Activated naive CD8-positive, alpha-beta T cell (primary cell): ENCODE data around the gene TNFAIP8L1.

Experiments
- H3K27ac Mint-ChIP-seq: one replicate; pipeline ENCODE4 v1.8.0; 2021; ENCODE audit warnings: mixed read lengths
- H3K27me3 Mint-ChIP-seq: one replicate; pipeline ENCODE4 v1.8.0; 2021; ENCODE audit warnings: mixed read lengths
- H3K36me3 Mint-ChIP-seq: one replicate; pipeline ENCODE4 v1.8.0; 2021; ENCODE audit warnings: mixed read lengths
- H3K4me1 Mint-ChIP-seq: one replicate; pipeline ENCODE4 v1.8.0; 2021; ENCODE audit warnings: low read depth, mixed read lengths
- H3K4me3 Mint-ChIP-seq: one replicate; pipeline ENCODE4 v1.8.0; 2021; ENCODE audit warnings: mild to moderate bottlenecking, mixed read lengths
- H3K9me3 Mint-ChIP-seq: one replicate; pipeline ENCODE4 v1.8.0; 2021; ENCODE audit warnings: low read depth, mixed read lengths

TNFAIP8L1 gene

GRCh38 chr19:4693078-4693350, 53.7 kb downstream of the TNFAIP8L1 start:
- Mint-ChIP-seq H3K4me3 (no peak overlapping the region), H3K9me3 (no peaks in the 10 kb centered on the region), H3K27ac (no peak overlapping the region), H3K4me1 (no peaks in the 10 kb centered on the region), H3K27me3 (no peaks in the 10 kb centered on the region), H3K36me3 (peaks cover 9% of the 10 kb centered on the region)

- H3K27me3 Mint-ChIP-seq = no peaks in the 10 kb centered on the region
- H3K9me3 Mint-ChIP-seq = no peaks in the 10 kb centered on the region
- no peaks in the 10 kb centered on the region for H3K4me1 Mint-ChIP-seq
- H3K36me3 Mint-ChIP-seq = peaks cover 9% of the 10 kb centered on the region
- no peak overlapping the region for H3K27ac Mint-ChIP-seq
- no peak overlapping the region for H3K4me3 Mint-ChIP-seq
These were observed 54.3 kb downstream of the TNFAIP8L1 start for GRCh38 chr19:4693471-4694121.

DNA sequence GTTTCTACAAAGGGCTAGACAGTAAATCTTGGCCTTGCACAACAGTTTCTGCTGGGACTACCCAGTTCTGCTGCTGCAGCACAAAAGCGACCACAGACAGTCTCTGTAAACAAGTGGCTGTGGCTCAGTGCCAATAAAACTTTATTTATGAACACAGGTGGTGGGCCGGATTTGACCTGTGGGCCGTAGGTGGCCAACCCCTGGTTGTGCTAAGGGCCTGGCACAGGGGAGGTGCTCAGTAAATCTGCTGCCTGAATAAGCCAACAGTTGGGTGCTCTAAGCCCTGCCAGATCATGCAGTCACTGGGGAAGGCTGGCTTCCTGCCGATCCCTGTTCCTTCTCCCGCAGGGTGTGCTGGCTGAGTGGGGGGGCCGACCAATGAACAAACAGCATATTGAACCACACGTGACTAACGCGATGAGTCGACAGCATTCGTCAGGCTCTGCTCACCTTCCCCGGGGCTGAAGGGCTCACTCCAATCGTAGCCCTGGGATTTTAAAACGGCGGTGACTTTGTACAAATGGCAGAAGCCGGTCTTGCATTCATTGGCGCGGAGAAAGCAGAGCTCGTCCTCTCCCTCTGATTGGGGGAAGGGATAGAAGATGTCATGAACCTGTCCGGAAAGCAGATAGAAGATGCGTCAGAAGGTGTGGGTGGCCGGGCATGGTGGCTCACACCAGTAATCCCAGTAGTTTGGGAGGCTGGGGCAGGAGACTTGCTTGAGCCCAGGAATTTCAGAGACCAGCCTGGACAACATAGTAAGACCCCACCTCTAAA, 55.1 kb downstream of the TNFAIP8L1 start:
- Mint-ChIP-seq H3K27ac (no peak overlapping the region), H3K36me3 (peaks cover 9% of the 10 kb centered on the region)

DNA sequence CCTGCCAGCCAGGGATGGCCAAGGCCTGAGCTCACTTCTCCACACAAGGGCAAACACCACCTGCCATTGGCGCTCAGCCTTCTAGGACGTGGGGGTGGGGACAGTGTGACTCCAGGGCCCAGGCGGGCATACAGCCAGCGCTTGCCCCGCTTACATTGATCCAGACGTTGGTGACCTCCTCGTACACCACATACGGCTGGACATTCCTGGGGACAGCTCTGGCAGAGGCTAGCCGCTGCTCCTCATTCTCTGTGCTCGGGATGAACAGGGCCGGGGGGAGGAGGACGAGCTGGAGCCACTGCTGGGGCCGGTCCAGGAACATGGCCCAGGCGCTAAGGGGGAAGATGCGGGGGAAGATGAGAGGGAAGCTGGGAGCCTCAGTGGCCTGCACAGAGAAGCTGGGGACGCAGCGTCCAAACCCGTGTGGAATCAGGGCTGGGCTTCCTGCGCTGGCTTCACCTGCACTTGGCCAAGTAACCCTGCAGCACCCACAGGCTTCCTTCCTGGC, 56.0 kb downstream of the TNFAIP8L1 start:
- Mint-ChIP-seq H3K4me1 (no peaks in the 10 kb centered on the region), H3K9me3 (no peaks in the 10 kb centered on the region), H3K27me3 (no peaks in the 10 kb centered on the region), H3K4me3 (no peak overlapping the region), H3K27ac (no peak overlapping the region), H3K36me3 (peaks cover 9% of the 10 kb centered on the region)

More for the DNA sequence above, 55.1 kb downstream of the TNFAIP8L1 start:
- H3K9me3 Mint-ChIP-seq = no peaks in the 10 kb centered on the region
- H3K27me3 Mint-ChIP-seq = no peaks in the 10 kb centered on the region
- no peak overlapping the region for H3K4me3 Mint-ChIP-seq
- H3K4me1 Mint-ChIP-seq = no peaks in the 10 kb centered on the region

DNA sequence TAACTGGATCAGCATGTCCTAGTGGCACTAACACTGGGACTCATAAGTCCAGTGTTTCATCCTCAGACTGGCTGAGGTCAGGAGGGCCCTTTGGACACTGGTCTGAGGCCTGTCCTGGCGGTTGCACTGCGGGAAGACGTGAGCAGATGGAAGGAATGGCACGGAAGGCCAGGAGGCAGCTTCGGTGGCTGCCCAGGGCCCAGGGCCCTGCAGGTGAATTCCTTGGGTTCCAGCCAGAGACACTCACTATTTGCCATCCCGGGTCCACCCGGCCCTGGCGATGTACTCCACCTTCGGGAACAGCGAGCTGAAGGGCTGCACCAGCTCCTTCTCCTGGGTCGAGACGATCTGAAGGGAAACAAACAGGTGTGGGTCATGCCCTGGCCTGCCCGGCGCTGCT, 58.0 kb downstream of the TNFAIP8L1 start:
- H3K4me1 Mint-ChIP-seq = no peaks in the 10 kb centered on the region
- H3K27me3 Mint-ChIP-seq = no peaks in the 10 kb centered on the region
- no peaks in the 10 kb centered on the region for H3K9me3 Mint-ChIP-seq
- H3K36me3 Mint-ChIP-seq = peaks cover 4% of the 10 kb centered on the region
- H3K4me3 Mint-ChIP-seq = no peak overlapping the region
- no peak overlapping the region for H3K27ac Mint-ChIP-seq

GRCh38 chr19:4699826-4700692, 60.7 kb downstream of the TNFAIP8L1 start:
- no peaks in the 10 kb centered on the region for H3K4me1 Mint-ChIP-seq
- H3K27me3 Mint-ChIP-seq = no peaks in the 10 kb centered on the region
- no peak overlapping the region for H3K4me3 Mint-ChIP-seq
- H3K27ac Mint-ChIP-seq = no peak overlapping the region
- H3K36me3 Mint-ChIP-seq = no peaks in the 10 kb centered on the region
- H3K9me3 Mint-ChIP-seq = no peaks in the 10 kb centered on the region

- Mint-ChIP-seq H3K4me3 (no peak overlapping the region), H3K27me3 (no peaks in the 10 kb centered on the region), H3K9me3 (no peaks in the 10 kb centered on the region), H3K4me1 (no peaks in the 10 kb centered on the region), H3K36me3 (no peaks in the 10 kb centered on the region), H3K27ac (no peak overlapping the region)
These were observed 61.3 kb downstream of the TNFAIP8L1 start for GRCh38 chr19:4700693-4700970.

GRCh38 chr19:4701557-4701956, 62.2 kb downstream of the TNFAIP8L1 start:
- H3K36me3 Mint-ChIP-seq = no peaks in the 10 kb centered on the region
- H3K9me3 Mint-ChIP-seq = no peaks in the 10 kb centered on the region
- H3K27ac Mint-ChIP-seq = no peak overlapping the region
- H3K4me3 Mint-ChIP-seq = no peak overlapping the region
- H3K4me1 Mint-ChIP-seq = no peaks in the 10 kb centered on the region
- H3K27me3 Mint-ChIP-seq = no peaks in the 10 kb centered on the region

- no peaks in the 10 kb centered on the region for H3K9me3 Mint-ChIP-seq
- H3K4me3 Mint-ChIP-seq = no peak overlapping the region
- no peaks in the 10 kb centered on the region for H3K36me3 Mint-ChIP-seq
- no peaks in the 10 kb centered on the region for H3K4me1 Mint-ChIP-seq
- H3K27me3 Mint-ChIP-seq = no peaks in the 10 kb centered on the region
- no peak overlapping the region for H3K27ac Mint-ChIP-seq
These were observed 63.4 kb downstream of the TNFAIP8L1 start for GRCh38 chr19:4702764-4703163.

DNA sequence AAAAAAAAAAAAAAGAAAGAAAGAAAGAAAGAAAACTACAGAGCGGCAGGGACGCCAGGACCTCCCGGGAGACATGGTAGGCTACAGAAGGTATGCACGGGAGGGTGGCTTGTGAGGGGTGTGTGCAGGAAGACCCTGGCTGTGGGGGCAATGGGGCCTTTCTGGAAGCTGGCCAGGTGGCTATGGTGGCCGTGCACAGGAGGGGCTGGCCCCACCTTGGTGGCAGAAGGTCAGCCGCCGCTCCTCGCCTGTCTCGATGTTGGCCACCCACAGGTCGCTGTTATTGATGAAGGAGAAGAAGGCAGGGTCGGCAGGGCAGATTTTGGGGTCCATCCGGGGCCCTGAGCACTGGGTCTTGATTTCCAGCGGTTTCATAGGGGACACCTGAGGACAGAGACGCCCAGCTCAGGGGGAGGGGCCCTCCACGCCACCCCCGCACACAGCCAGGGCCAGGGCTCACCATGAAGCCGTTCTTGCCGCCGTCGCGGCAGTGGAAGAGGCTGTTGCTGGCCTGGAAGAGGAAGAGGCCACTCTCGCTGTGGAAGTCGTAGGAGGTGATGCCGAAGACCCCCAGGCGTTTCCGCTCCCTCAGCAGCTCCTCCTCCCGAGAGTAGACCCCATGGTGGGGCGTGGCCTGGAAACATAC, 64.5 kb downstream of the TNFAIP8L1 start:
- Mint-ChIP-seq H3K27ac (no peak overlapping the region), H3K9me3 (no peaks in the 10 kb centered on the region), H3K4me1 (no peaks in the 10 kb centered on the region), H3K4me3 (no peak overlapping the region), H3K36me3 (no peaks in the 10 kb centered on the region), H3K27me3 (no peaks in the 10 kb centered on the region)

DNA sequence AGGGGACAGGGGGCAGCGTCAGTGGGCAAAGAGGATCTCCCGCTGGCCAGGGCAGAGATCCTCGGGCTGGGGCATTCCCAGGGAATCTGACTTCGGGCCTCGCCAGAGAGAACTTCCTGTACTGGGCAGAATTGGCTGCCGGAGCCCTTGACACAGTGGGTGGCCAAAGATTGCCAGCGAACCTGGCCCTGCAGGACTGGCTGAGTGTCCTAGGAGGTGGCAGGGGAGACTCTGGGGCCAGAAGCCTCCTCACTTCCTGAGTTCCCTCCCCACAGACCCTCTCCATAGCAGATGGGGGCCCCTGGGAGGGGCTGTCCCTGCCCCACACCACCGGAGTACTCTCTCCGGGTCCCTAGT, 65.0 kb downstream of the TNFAIP8L1 start:
- Mint-ChIP-seq H3K27me3 (no peaks in the 10 kb centered on the region), H3K4me1 (peaks cover 2% of the 10 kb centered on the region), H3K27ac (no peak overlapping the region), H3K4me3 (no peak overlapping the region), H3K36me3 (no peaks in the 10 kb centered on the region), H3K9me3 (no peaks in the 10 kb centered on the region)
